ENCODE results near the gene PAX8.

Gene PAX8

GRCh38 chr2:113190871-113191270 is 87.8 kb downstream of the PAX8 start:
- Histone ChIP-seq H3K36me3 (ENCODE audit: low read length) (peaks cover 3% of the 10 kb centered on the region; the same call in 1 of the 2 replicates), H3K9me2 (replicated peaks; ENCODE audit: insufficient read depth, low read length) (no peaks in the 10 kb centered on the region), H3K9me3 (ENCODE audit: insufficient read depth, low read length) (no peaks in the 10 kb centered on the region), H4K20me1 (ENCODE audit: low read depth, low read length) (no peaks in the 10 kb centered on the region; the same call in 1 of the 2 replicates), H2AFZ (ENCODE audit: low read depth, low read length, severe bottlenecking) (no peak overlapping the region), H3K4me2 (ENCODE audit: low read depth, low read length, poor library complexity, severe bottlenecking) (no peak overlapping the region), H3K9ac (ENCODE audit: low read length) (no peak overlapping the region), H3K27me3 (ENCODE audit: low read length) (no peaks in the 10 kb centered on the region), H3K79me2 (ENCODE audit: insufficient read depth, low read length) (peaks cover 18% of the 10 kb centered on the region), H3K4me3 (ENCODE audit: insufficient read depth, low read length, poor library complexity, severe bottlenecking) (no peak overlapping the region), H3F3A (ENCODE audit: insufficient read depth) (no peaks in the 10 kb centered on the region), H3K27ac (ENCODE audit: low read depth, low read length) (no peak overlapping the region)
- TF ChIP-seq CTCF (IDR thresholded peaks at IDR 0.05; ENCODE audit: insufficient read depth, low read length, poor library complexity, severe bottlenecking) (no peak), EZH2phosphoT487 (conservative IDR thresholded peaks at IDR 0.05; ENCODE audit: low read length) (no peak)

GRCh38 chr2:113187771-113188170 is 91.0 kb downstream of the PAX8 start:
- no peak overlapping the region for H3K4me3 ChIP-seq (ENCODE audit: insufficient read depth, low read length, poor library complexity, severe bottlenecking)
- no peaks in the 10 kb centered on the region for H3K9me2 ChIP-seq (replicated peaks; ENCODE audit: insufficient read depth, low read length)
- H3F3A ChIP-seq (ENCODE audit: insufficient read depth), result no peaks in the 10 kb centered on the region
- TF ChIP-seq EZH2phosphoT487 (conservative IDR thresholded peaks at IDR 0.05; ENCODE audit: low read length), result no peak
- no peak for TF ChIP-seq CTCF (IDR thresholded peaks at IDR 0.05; ENCODE audit: insufficient read depth, low read length, poor library complexity, severe bottlenecking)
- H3K27me3 ChIP-seq (ENCODE audit: low read length), result no peaks in the 10 kb centered on the region
- no peak overlapping the region for H3K27ac ChIP-seq (ENCODE audit: low read depth, low read length)
- H3K4me2 ChIP-seq (ENCODE audit: low read depth, low read length, poor library complexity, severe bottlenecking), result no peak overlapping the region
- H3K79me2 ChIP-seq (ENCODE audit: insufficient read depth, low read length), result peaks cover 28% of the 10 kb centered on the region
- no peak overlapping the region for H2AFZ ChIP-seq (ENCODE audit: low read depth, low read length, severe bottlenecking)
- peaks cover 3% of the 10 kb centered on the region; the same call in 1 of the 2 replicates for H3K36me3 ChIP-seq (ENCODE audit: low read length)
- no peaks in the 10 kb centered on the region; the same call in 1 of the 2 replicates for H4K20me1 ChIP-seq (ENCODE audit: low read depth, low read length)
- H3K9me3 ChIP-seq (ENCODE audit: insufficient read depth, low read length), result no peaks in the 10 kb centered on the region
- H3K9ac ChIP-seq (ENCODE audit: low read length), result no peak overlapping the region

- Histone ChIP-seq H3F3A (ENCODE audit: insufficient read depth) (no peaks in the 10 kb centered on the region), H3K27ac (ENCODE audit: low read depth, low read length) (no peak overlapping the region), H3K36me3 (ENCODE audit: low read length) (peaks cover 3% of the 10 kb centered on the region; the same call in 1 of the 2 replicates), H3K79me2 (ENCODE audit: insufficient read depth, low read length) (peaks cover 33% of the 10 kb centered on the region), H4K20me1 (ENCODE audit: low read depth, low read length) (no peaks in the 10 kb centered on the region; the same call in 1 of the 2 replicates), H3K27me3 (ENCODE audit: low read length) (no peaks in the 10 kb centered on the region), H3K9me3 (ENCODE audit: insufficient read depth, low read length) (no peaks in the 10 kb centered on the region), H3K9ac (ENCODE audit: low read length) (no peak overlapping the region), H2AFZ (ENCODE audit: low read depth, low read length, severe bottlenecking) (no peak overlapping the region), H3K4me2 (ENCODE audit: low read depth, low read length, poor library complexity, severe bottlenecking) (no peak overlapping the region), H3K9me2 (replicated peaks; ENCODE audit: insufficient read depth, low read length) (no peaks in the 10 kb centered on the region), H3K4me3 (ENCODE audit: insufficient read depth, low read length, poor library complexity, severe bottlenecking) (no peak overlapping the region)
- no peak for TF ChIP-seq EZH2phosphoT487 (conservative IDR thresholded peaks at IDR 0.05; ENCODE audit: low read length)
- no peak for TF ChIP-seq CTCF (IDR thresholded peaks at IDR 0.05; ENCODE audit: insufficient read depth, low read length, poor library complexity, severe bottlenecking)
Observed at GRCh38 chr2:113186433-113186796, 92.3 kb downstream of the PAX8 start.
